Hypothalamus (tissue), 51 donors: Measurements from ENCODE around the gene MEP1B.

ENCODE experiments used
- DNase-seq, 51 donors: peaks; one replicate each; lab custom pipeline; 2025; lab: John Stamatoyannopoulos, UW

The MEP1B gene

GRCh38 chr18:32261003-32261402 lies 71.2 kb downstream of the MEP1B start:
- DNase-seq = no peak

GRCh38 chr18:32262092-32262491 lies 72.3 kb downstream of the MEP1B start:
- DNase-seq = no peak

GRCh38 chr18:32264401-32264800 lies 74.6 kb downstream of the MEP1B start:
- no peak for DNase-seq

GRCh38 chr18:32267463-32267862 lies 77.6 kb downstream of the MEP1B start:
- no peak for DNase-seq
